ENCODE results near the gene SLC35B2. TPM values are rescaled to one million over a fixed set of nuclear protein-coding genes. Genes with fewer than 3 reads are reported as not detected.

Gene SLC35B2
- total and polyA plus RNA-seq, 9 of the 15 experiments (the other 6 are each of a cell fraction or from before 2014, with no cell fraction given) = 14.5 to 59.1 (median 47.1) TPM

DNA sequence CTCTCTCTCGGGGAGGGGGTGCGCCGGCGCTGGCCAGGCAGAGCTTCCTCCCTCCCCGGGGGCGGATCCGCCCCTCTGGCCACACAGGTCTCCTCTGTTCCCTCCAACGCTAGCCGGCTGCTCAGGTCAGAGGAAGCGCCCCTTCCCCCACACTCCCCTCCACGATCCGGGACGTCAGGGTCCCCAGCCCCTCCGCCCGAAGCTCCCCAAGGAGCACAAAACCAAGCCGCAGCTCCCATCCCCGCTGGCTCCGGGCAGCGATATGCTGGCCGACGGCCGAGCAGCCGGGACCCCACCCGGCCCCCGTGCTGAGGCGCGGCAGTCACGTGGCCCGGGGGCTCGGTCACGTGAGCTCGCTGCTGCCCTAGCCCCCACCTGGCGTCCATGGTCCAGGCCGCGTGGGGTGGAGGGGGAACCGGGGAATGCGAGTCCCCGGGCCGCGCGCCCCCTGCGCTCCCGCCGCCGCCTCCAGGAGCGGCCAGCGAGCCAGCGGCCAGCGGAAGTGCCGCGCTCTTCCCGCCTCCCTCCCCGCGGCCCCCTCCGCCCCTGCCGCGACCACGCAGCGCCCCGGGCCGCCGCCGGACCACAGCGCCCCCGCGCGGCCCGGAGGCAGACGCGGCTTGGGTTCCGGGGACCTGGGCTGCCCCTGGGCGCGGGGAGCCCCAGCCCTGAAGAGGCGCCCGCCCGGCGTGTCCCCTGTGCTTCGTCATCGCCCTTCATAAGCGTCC is at the start of gene SLC35B2 (continued):
- TF ChIP-seq AFF4 (CRISPR knock-in tag; IDR thresholded peaks at IDR 0.05) = no peak
- no peak; the same call in 1 of the 2 replicates for TF ChIP-seq NR1H2 (CRISPR knock-in tag; IDR thresholded peaks at IDR 0.05)
- TF ChIP-seq ZZZ3 (IDR thresholded peaks at IDR 0.05) = no peak
- no peak for TF ChIP-seq JUNB (CRISPR knock-in tag; conservative IDR thresholded peaks at IDR 0.05)
- TF ChIP-seq ZNF778 (CRISPR knock-in tag; IDR thresholded peaks at IDR 0.05) = no peak
- TF ChIP-seq, protein P1, sequence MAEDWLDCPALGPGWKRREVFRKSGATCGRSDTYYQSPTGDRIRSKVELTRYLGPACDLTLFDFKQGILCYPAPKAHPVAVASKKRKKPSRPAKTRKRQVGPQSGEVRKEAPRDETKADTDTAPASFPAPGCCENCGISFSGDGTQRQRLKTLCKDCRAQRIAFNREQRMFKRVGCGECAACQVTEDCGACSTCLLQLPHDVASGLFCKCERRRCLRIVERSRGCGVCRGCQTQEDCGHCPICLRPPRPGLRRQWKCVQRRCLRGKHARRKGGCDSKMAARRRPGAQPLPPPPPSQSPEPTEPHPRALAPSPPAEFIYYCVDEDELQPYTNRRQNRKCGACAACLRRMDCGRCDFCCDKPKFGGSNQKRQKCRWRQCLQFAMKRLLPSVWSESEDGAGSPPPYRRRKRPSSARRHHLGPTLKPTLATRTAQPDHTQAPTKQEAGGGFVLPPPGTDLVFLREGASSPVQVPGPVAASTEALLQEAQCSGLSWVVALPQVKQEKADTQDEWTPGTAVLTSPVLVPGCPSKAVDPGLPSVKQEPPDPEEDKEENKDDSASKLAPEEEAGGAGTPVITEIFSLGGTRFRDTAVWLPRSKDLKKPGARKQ (CRISPR knock-in tag; IDR thresholded peaks at IDR 0.05) = no peak
- no peak for TF ChIP-seq SIRT6 (IDR thresholded peaks at IDR 0.05; ENCODE audit: low read depth, low read length)
- no peak for TF ChIP-seq SRSF9 (IDR thresholded peaks at IDR 0.05; ENCODE audit: borderline replicate concordance, low read depth, low read length)
- peak; percentile 85; the same call in 1 of the 2 replicates for TF ChIP-seq ARID3B (CRISPR knock-in tag; IDR thresholded peaks at IDR 0.05; ENCODE audit: borderline replicate concordance)
- peak; percentile 62 for TF ChIP-seq U2AF1 (optimal IDR thresholded peaks at IDR 0.05; ENCODE audit: low read depth, low read length)
- TF ChIP-seq ATF7 (IDR thresholded peaks at IDR 0.05) = peak; percentile 61; the same call in 1 of the 2 replicates
- peak; percentile 72; the same call in 1 of the 2 replicates for TF ChIP-seq LCOR (CRISPR knock-in tag; IDR thresholded peaks at IDR 0.05)
- TF ChIP-seq SRF (CRISPR knock-in tag; IDR thresholded peaks at IDR 0.05) = no peak
- TF ChIP-seq KAT7 (CRISPR knock-in tag; IDR thresholded peaks at IDR 0.05; ENCODE audit: borderline replicate concordance) = 0 out of 2 replicates have a peak, but pooled peaks have one; percentile 56
- TF ChIP-seq RAD51 (IDR thresholded peaks at IDR 0.05; ENCODE audit: borderline replicate concordance, low read depth) = peak; percentile 99
- no peak; the same call in 1 of the 2 replicates for TF ChIP-seq JUN (IDR thresholded peaks at IDR 0.05; ENCODE audit: borderline replicate concordance, low read depth, low read length)
- no peak; the same call in 1 of the 2 replicates for TF ChIP-seq JUN (CRISPR knock-in tag; IDR thresholded peaks at IDR 0.05; ENCODE audit: borderline replicate concordance)
- 0 out of 2 replicates have a peak, but pooled peaks have one; percentile 12 for TF ChIP-seq MYNN (IDR thresholded peaks at IDR 0.05)
- no peak for TF ChIP-seq MYNN (CRISPR knock-in tag; IDR thresholded peaks at IDR 0.05)
- peak in 1 of 2 experiments; percentile 54; a peak in 1 of 4 replicates for TF ChIP-seq TRIM24 (IDR thresholded peaks at IDR 0.05)
- TF ChIP-seq HMG20B (CRISPR knock-in tag; IDR thresholded peaks at IDR 0.05) = peak; percentile 38; the same call in 1 of the 2 replicates
- TF ChIP-seq HIVEP1 (CRISPR knock-in tag; IDR thresholded peaks at IDR 0.05) = 0 out of 2 replicates have a peak, but pooled peaks have one; percentile 37
- TF ChIP-seq ZKSCAN1 (IDR thresholded peaks at IDR 0.05; ENCODE audit: low read depth, low read length) = no peak; the same call in none of the 2 replicates

All from K562 (cell line).